ENCODE measurements around the gene PID1.

The PID1 gene

DNA sequence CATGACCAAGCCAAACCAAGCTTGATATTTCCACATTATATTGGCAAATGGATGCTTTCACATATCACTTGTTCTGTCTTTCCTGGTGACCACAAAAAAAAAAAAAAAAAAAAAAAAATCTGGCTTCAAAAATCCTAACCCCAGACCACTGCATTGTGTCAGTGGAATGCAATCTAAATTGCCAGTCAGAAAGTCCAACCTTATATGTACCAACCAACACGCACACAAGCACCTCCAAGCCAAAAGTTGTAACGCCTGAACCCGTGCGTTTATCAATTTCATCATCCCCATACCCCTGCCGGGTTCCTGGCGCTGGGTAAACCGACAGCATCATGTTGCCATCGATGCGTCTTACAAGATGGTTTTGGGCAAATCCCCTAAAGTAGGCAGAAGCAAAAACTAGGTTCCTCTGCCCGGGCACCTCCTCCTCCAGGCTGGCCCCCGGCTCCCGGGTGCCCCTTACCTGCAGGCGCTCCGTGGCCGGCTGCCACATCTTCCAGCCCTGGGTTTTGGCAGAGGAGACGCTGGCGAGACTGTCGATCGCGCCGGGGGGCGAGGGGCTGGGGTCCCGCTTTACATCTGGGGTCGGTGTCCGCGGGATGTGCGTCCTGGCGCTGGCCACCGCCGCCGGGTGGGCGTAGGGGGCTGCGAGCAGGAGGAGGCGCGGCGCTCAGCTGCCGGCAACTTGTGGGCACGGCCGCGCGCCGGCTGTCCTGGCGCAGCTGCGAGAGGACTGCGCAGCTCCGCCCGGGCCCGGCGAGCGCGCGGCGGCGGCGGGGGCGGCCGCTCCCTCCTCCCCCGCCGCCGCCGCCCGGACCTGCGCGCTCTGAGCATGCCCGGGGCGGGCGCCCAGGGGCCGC, at the start of gene PID1:
Gene PID1, minus strand, starts transcription at position 737 of the 860 bp plus-strand sequence. Its CDS starts 244 bp downstream, at position 493.
- DNase-seq (ENCODE audit: low read depth), result peak; percentile 67
- H3K4me3 ChIP-seq (ENCODE audit: low read length), result peak within 1 kb of the TSS; percentile 61
- no peak for TF ChIP-seq CTCF (IDR thresholded peaks at IDR 0.05; ENCODE audit: insufficient read depth, low read depth, low read length, missing control alignments)

DNA sequence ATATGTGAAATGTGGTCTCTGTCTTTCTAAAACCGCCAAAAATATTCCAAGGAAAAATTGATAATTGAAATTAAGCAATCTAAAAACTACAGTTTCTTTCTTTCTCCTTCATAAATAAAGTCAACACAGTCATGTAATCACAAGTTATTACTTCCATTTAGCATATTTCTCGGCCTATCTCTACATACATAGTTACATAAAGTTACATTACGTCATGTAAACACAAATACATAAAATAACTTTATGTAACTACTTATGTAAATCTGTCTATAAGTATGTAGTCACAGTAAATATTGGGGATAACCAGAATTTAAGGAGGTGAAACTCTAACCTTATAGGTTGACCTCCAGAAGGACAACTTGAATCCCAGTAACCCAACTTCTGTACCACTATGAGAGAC, 48.5 kb upstream of the PID1 start:
- no peak for TF ChIP-seq CTCF (IDR thresholded peaks at IDR 0.05; ENCODE audit: insufficient read depth, low read depth, low read length, missing control alignments)
- no peak overlapping the region for H3K4me3 ChIP-seq (ENCODE audit: low read length)
- no peak for DNase-seq (ENCODE audit: low read depth)

DNA sequence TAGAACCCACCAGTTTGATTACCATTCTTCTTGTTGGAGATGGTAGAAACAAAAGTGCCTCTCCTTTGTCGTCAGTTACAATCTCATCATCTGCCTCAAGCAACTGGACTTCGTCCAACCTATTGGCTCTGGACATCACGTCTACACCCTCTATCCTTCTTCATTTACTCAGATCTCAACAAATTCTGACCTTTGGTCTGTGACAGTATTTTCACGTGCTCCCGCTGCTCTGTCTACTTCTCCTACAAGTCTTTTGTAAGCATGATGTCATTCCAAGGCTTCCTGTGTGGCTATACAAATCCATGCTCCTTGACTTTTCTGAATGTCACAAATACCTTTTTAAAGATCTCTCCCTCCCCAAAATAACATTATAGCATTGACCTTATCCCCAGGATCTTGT, 43.0 kb upstream of the PID1 start:
- H3K4me3 ChIP-seq (ENCODE audit: low read length), result no peak overlapping the region
- TF ChIP-seq CTCF (IDR thresholded peaks at IDR 0.05; ENCODE audit: insufficient read depth, low read depth, low read length, missing control alignments), result no peak
- DNase-seq (ENCODE audit: low read depth), result no peak

- no peak for TF ChIP-seq CTCF (IDR thresholded peaks at IDR 0.05; ENCODE audit: insufficient read depth, low read depth, low read length, missing control alignments)
- peak; percentile 63 for DNase-seq (ENCODE audit: low read depth)
- no peak overlapping the region for H3K4me3 ChIP-seq (ENCODE audit: low read length)
These were observed 42.5 kb upstream of the PID1 start for GRCh38 chr2:229313591-229313990.

GRCh38 chr2:229301237-229301636, 30.1 kb upstream of the PID1 start:
- no peak overlapping the region for H3K4me3 ChIP-seq (ENCODE audit: low read length)
- TF ChIP-seq CTCF (IDR thresholded peaks at IDR 0.05; ENCODE audit: insufficient read depth, low read depth, low read length, missing control alignments), result no peak
- DNase-seq (ENCODE audit: low read depth), result no peak

DNA sequence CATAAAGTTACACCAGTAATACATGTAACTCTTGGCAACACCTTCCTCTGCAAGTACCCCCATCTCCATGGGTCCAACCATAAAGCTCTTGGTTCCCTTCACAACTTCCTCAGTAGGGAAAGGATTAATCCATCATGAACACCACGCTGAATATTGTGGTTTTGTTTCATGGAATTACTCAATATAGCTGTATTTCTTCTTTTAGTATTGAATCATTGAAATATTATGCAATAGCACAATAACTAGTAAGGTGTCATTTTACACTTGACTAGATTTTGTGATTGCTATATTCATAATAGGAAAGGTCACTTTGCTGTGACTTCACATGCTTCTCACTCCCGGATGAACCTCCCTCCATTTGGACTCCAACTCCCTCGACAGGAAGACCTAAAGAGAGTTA, 29.7 kb upstream of the PID1 start:
- DNase-seq (ENCODE audit: low read depth), result peak; percentile 52
- H3K4me3 ChIP-seq (ENCODE audit: low read length), result no peak overlapping the region
- no peak for TF ChIP-seq CTCF (IDR thresholded peaks at IDR 0.05; ENCODE audit: insufficient read depth, low read depth, low read length, missing control alignments)

- no peak overlapping the region for H3K4me3 ChIP-seq (ENCODE audit: low read length)
- no peak for DNase-seq (ENCODE audit: low read depth)
- TF ChIP-seq CTCF (IDR thresholded peaks at IDR 0.05; ENCODE audit: insufficient read depth, low read depth, low read length, missing control alignments), result no peak
These were observed 29.3 kb upstream of the PID1 start for GRCh38 chr2:229300371-229300770.
